SJSA1 (cell line): ENCODE results near the gene MYOZ2. TPM values are rescaled to one million over a fixed set of nuclear protein-coding genes. Genes with fewer than 3 reads are reported as not detected.
A peak's percentile ranks its signal among the peaks of the same experiment; 100 is the strongest.

Experiments used
- DNase-seq, 2 experiments: peaks; one replicate each; pipeline ENCODE4 v3.0.0-alpha.2; 2015 to 2020; ENCODE audit warnings: low spot score in 2 of 2, low read depth in 1 of 2
- H3K27ac ChIP-seq: fragments of 250-450 bp; sonication (Bioruptor Pico); 2 replicates; pipeline ENCODE4 v1.5.1; 2020; ENCODE audit warnings: mild to moderate bottlenecking, moderate library complexity
- H3K27me3 ChIP-seq: fragments of 250-450 bp; sonication (Bioruptor Pico); replicated peaks from 2 replicates; pipeline ENCODE4 v1.5.1; 2020; ENCODE audit warnings: mild to moderate bottlenecking, moderate library complexity
- H3K36me3 ChIP-seq: fragments of 250-450 bp; sonication (Bioruptor Pico); 2 replicates; pipeline ENCODE4 v1.5.1; 2020; ENCODE audit warnings: mild to moderate bottlenecking
- H3K4me1 ChIP-seq: fragments of 250-450 bp; sonication (Bioruptor Pico); replicated peaks from 2 replicates; pipeline ENCODE4 v1.6.1; 2021; ENCODE audit warnings: mild to moderate bottlenecking
- H3K4me3 ChIP-seq: fragments of 250-450 bp; sonication (Bioruptor Pico); 2 replicates; pipeline ENCODE4 v1.5.1; 2020; ENCODE audit warnings: mild to moderate bottlenecking
- H3K9me3 ChIP-seq: fragments of 250-450 bp; sonication (Bioruptor Pico); replicated peaks from 2 replicates; pipeline ENCODE4 v1.5.1; 2020; ENCODE audit warnings: mild to moderate bottlenecking
- total RNA-seq: library from RNA; depleted of rRNA; stranded (reverse); fragments of >200 nt; shearing (Covaris generic); gene quantifications from 2 replicates; pipeline ENCODE4 v1.2.3, GENCODE V29; 2014; rRNA removed

Gene MYOZ2
- 0.09 TPM in 1 of 2 replicates, not detected in the other for total RNA-seq

DNA sequence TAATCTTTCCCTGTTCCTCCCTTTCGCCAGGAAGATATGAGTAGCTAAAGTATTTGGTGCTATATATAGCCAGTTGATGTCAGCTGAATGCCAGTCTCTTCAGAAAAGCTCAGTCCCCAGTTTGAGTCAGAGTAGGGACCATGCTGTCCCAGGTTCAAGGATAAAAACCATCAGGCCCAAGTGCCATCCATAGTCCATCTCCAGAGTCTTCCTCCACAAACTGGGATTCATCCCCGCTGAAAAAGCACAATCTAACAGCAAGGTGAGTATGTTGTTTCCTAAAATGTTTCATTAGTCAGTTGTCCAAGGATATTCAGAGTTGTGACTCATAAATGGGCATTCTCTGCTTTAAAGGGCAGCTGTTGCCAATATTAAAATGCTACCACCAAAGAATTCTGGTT is at the start of gene MYOZ2:
MYOZ2 (plus strand) TSS at position 112 of the 401 bp plus-strand sequence. CDS start 694 bp downstream, outside the sequence.
- Histone ChIP-seq H3K27ac (no peak within 1 kb of the TSS), H3K36me3 (no peaks in the 10 kb centered on the region), H3K4me1 (peaks cover 21% of the 10 kb centered on the region), H3K27me3 (no peaks in the 10 kb centered on the region), H3K4me3 (no peak within 1 kb of the TSS), H3K9me3 (no peaks in the 10 kb centered on the region)
- no peak for DNase-seq

DNA sequence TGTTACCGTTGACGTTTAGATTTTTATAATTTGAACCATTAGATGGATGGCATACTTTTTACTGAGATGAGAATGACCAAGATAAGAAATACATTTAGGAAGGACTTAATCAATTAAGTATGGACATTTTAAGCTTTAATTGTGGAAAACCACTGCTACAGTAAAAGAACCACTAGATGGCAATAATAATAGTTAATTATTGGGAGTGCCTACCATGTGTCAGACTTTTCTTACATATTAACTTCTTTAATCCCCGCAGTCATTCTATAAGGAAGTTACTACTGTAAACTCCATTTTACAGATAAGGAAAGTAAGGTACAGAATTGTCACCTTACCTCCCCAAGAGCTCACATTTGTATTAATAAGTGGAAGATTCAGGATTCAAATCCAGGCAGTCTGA is 48.5 kb upstream of the MYOZ2 start:
- Histone ChIP-seq H3K27ac (no peak overlapping the region), H3K9me3 (no peaks in the 10 kb centered on the region), H3K4me3 (no peak overlapping the region), H3K4me1 (0 out of 2 replicates have a peak, but pooled peaks cover 2% of the 10 kb centered on the region), H3K36me3 (no peaks in the 10 kb centered on the region), H3K27me3 (no peaks in the 10 kb centered on the region)
- no peak for DNase-seq

DNA sequence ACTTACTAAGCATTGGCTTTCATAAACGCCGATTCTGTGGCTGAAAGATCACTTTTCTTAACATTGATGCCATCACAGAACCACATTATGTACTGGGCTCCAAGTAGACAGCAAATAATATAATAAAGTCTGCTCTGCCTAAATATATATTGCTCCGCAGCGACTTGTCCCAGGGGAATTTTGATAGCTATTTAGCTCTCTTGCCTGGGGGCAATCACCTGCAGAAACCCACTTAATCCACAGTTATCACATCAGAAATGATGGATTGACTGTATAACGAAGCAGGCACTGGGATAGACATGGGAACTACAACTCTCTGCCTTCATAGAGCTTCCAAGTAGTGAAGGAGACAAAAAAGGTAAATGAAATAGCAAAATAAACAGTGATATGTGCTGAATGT is 48.0 kb upstream of the MYOZ2 start:
- 0 out of 2 replicates have a peak, but pooled peaks cover 5% of the 10 kb centered on the region for H3K4me1 ChIP-seq
- H3K36me3 ChIP-seq = no peaks in the 10 kb centered on the region
- no peak for DNase-seq
- no peak overlapping the region for H3K4me3 ChIP-seq
- H3K9me3 ChIP-seq = no peaks in the 10 kb centered on the region
- no peak overlapping the region for H3K27ac ChIP-seq
- no peaks in the 10 kb centered on the region for H3K27me3 ChIP-seq

DNA sequence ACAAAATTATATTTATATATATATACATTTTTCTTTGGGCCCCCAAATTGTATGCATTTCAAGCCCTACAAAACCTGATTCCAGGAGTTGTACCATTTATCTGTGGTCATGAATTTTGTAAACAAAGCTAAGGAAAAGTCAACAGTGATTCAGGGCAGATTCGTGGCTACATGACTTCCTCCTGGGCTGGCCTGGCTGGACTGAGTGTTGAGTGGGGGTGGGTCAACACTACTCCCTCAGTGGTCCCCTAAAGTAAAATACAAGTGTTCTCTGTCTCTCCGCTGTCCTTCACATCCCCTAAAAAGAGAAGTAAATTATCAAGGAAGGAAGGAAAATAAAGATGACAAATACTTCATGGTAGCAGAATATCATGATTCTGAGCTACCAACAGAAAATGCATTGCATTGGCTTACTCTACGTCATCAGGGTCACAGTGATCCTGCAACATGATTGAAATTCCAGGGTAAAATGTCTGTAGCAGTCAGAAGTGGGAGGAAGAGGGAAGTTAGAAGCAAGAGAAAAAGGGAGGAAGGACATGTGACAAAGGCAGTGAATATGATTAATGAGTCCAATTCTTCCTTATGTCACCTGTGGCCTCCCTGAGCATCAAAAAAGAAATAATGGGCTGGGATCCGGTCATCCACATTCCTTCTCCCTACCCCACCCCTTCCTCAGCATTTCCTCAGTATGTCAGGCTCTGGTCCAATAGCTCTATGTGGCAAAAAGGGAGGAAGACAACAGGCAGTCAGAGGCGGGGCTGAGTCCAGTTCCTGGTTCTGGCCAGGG is 42.4 kb upstream of the MYOZ2 start:
- H3K4me1 ChIP-seq = peaks cover 12% of the 10 kb centered on the region
- no peak overlapping the region for H3K4me3 ChIP-seq
- H3K9me3 ChIP-seq = no peaks in the 10 kb centered on the region
- H3K27me3 ChIP-seq = no peaks in the 10 kb centered on the region
- peak overlapping the region; percentile 44 for H3K27ac ChIP-seq
- peak; percentile 38 to 48 for DNase-seq
- H3K36me3 ChIP-seq = no peaks in the 10 kb centered on the region

DNA sequence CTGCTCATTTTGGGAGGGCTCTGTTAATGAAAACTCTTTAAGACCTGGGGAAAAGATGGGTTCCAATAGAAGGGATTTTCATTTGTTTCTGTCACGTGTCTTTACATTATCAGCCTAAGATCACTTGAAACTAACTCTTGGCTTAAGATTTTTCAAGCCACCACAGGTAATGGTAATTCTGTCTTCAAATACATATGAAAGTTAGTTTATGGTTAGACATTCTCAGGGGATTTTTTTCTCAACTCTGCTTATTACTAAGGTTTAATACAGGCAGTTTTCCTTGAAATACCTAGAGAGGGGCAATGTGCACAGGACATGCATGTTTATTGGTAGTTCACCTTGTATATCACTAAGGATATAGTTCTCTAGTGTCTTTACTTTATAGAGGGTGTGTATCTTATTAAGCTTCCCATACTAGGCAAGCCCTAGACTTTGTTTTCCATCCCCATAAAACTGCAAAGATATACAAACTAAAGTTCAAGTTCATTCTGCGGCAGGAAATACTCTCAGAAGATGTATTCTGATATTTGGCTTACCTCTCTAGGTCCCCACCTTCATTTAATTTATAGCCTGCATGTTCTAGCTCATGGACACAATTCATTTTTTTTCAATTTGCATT is 38.2 kb upstream of the MYOZ2 start:
- H3K4me3 ChIP-seq = no peak overlapping the region
- H3K27me3 ChIP-seq = no peaks in the 10 kb centered on the region
- no peak for DNase-seq
- no peaks in the 10 kb centered on the region for H3K9me3 ChIP-seq
- peaks cover 13% of the 10 kb centered on the region for H3K4me1 ChIP-seq
- H3K27ac ChIP-seq = no peak overlapping the region
- H3K36me3 ChIP-seq = no peaks in the 10 kb centered on the region

DNA sequence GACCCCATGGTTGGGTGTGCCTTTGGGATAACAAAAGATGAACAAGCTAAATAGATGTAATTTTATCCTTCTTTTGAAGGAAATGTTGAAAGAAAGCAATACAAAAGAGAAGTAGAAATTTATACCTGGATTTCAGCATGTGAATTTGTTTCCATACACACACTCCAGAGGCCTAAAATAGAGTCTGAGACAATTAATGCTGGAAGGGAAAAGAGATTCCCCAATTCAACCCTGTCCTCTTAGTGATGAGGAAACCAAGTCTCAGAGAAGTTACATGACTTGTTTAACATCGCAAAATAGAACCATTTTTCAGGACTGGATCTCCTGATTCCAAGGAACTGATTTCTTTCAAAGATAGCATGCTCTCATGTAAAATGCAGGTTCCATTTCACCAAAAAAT is 37.3 kb upstream of the MYOZ2 start:
- H3K9me3 ChIP-seq = no peaks in the 10 kb centered on the region
- no peak overlapping the region for H3K4me3 ChIP-seq
- DNase-seq = no peak
- peaks cover 18% of the 10 kb centered on the region for H3K4me1 ChIP-seq
- H3K27me3 ChIP-seq = no peaks in the 10 kb centered on the region
- no peak overlapping the region for H3K27ac ChIP-seq
- no peaks in the 10 kb centered on the region for H3K36me3 ChIP-seq

DNA sequence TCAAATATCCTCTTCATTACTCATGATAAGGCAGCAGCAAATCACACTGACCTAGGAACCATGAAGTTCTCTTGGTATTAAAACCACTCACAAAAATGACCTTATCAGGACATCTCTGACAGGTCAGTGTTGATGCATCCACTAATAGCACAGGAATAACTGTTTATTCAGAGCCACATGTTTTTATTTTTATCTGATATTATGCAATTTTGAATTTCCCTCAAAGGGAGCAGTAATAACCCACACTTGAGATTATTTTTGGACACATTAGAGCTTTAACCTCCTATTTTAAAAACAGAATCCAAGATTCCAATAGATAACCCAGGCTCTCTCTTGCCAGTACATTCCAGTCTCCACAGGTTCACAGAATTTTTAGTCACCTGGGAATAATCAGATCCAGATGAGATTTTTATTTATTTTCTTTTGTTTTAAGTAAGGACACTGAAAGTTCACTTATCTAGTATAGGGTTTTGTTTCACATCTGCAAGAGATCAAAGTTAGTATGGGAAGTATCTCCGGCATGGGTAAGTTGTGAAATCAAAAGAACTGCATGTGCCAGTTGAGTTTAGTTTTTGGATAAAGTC is 36.3 kb upstream of the MYOZ2 start:
- H3K4me3 ChIP-seq = no peak overlapping the region
- H3K4me1 ChIP-seq = peaks cover 21% of the 10 kb centered on the region
- no peak for DNase-seq
- no peak overlapping the region for H3K27ac ChIP-seq
- H3K9me3 ChIP-seq = no peaks in the 10 kb centered on the region
- no peaks in the 10 kb centered on the region for H3K27me3 ChIP-seq
- no peaks in the 10 kb centered on the region for H3K36me3 ChIP-seq

DNA sequence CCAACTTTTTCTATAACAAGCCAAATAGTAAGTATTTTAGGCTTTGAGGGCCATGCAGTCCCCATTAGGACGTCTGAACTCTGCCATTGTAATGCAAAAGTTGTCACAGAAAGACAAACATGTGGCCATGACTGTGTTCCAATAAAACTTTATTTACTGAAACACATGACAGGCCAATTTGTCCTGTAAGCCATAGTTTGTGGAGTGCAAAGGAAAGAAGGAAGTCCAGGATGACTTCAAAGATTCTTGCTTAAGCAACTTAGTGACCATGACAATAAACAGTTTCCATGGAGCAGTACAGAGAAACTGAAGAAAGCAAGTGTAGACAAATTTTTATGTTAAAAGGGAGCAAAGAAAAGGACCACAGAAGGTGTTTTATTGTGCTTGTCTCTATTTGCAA is 35.0 kb upstream of the MYOZ2 start:
- Histone ChIP-seq H3K36me3 (no peaks in the 10 kb centered on the region), H3K4me1 (peaks cover 21% of the 10 kb centered on the region)
- no peak for DNase-seq

DNA sequence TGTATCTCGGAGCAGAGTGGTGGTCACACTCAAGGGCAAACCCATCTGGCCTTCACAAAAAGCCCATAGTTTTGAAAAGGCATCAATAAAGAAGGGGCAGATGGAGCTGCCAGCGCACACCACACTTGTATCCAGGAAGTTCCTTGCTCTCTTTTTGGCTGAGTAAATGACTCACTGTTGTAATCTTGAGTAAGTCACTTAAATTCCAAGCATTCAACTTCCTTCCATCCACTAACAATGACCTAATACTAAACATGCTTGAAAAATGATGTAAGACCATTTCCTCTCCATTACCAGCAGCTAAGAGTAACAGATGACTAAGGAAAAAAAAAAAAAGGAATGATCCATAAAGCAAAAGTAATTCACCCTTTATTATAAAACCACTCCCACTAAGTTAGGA is 32.4 kb upstream of the MYOZ2 start:
- Histone ChIP-seq H3K4me1 (peaks cover 21% of the 10 kb centered on the region), H3K4me3 (no peak overlapping the region), H3K27ac (peak overlapping the region; percentile 96), H3K36me3 (no peaks in the 10 kb centered on the region), H3K27me3 (no peaks in the 10 kb centered on the region), H3K9me3 (no peaks in the 10 kb centered on the region)
- DNase-seq = peak; percentile 71 to 90

More for the DNA sequence above, 35.0 kb upstream of the MYOZ2 start:
- no peaks in the 10 kb centered on the region for H3K9me3 ChIP-seq
- no peak overlapping the region for H3K27ac ChIP-seq
- no peak overlapping the region for H3K4me3 ChIP-seq
- H3K27me3 ChIP-seq = no peaks in the 10 kb centered on the region

DNA sequence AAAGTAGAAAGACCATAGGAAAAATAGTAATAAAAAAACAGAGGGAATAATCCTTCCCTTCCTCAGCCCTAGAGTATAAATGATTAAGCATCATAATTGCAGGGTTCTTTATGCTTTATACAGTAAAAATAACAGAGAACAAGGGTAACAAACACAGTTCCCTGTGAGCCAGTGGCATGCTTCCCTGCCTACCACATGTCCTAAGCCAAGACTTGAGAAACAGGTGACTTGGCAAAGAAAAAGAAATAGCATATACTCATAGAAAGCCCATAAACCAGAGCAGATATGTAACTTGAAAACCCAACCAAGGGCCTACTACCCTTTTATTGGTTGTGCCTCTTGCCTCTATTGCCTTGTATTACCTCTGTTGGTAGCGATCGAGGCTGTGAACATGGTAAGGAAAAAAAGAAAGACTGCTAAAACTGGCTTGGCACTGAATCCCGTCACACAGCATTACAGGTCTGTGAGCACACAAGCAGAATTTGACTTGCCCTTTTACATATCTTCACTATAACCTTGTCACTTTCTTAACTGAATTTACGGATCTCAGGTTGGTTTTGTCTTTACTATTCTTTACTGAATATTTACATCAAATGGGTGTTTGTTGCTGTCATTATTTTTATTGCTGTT is 30.9 kb upstream of the MYOZ2 start:
- H3K27ac ChIP-seq = no peak overlapping the region
- H3K4me3 ChIP-seq = no peak overlapping the region
- no peak for DNase-seq
- no peaks in the 10 kb centered on the region for H3K9me3 ChIP-seq
- no peaks in the 10 kb centered on the region for H3K27me3 ChIP-seq
- no peaks in the 10 kb centered on the region for H3K36me3 ChIP-seq
- H3K4me1 ChIP-seq = peaks cover 21% of the 10 kb centered on the region

DNA sequence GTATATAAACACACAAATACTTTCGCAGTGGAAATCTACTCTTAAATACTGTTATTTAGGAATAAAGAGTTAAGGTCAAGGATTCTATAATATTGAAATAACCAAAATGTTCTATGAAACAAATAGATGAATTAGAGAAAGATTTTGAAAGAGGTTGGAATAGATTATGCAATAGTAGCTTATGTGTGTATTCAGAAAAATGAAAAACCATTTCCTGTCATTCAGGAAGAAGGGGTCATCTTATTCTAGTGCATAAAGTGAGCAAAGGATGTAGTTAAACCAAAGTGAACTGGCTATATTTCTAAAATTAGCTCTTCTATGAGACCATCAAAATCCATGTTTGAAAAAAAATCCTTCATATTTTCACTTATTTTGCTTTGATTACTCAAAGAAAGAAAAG is 30.0 kb upstream of the MYOZ2 start:
- Histone ChIP-seq H3K27ac (no peak overlapping the region), H3K4me3 (no peak overlapping the region), H3K27me3 (no peaks in the 10 kb centered on the region), H3K4me1 (peaks cover 21% of the 10 kb centered on the region), H3K9me3 (no peaks in the 10 kb centered on the region), H3K36me3 (no peaks in the 10 kb centered on the region)
- DNase-seq = no peak

DNA sequence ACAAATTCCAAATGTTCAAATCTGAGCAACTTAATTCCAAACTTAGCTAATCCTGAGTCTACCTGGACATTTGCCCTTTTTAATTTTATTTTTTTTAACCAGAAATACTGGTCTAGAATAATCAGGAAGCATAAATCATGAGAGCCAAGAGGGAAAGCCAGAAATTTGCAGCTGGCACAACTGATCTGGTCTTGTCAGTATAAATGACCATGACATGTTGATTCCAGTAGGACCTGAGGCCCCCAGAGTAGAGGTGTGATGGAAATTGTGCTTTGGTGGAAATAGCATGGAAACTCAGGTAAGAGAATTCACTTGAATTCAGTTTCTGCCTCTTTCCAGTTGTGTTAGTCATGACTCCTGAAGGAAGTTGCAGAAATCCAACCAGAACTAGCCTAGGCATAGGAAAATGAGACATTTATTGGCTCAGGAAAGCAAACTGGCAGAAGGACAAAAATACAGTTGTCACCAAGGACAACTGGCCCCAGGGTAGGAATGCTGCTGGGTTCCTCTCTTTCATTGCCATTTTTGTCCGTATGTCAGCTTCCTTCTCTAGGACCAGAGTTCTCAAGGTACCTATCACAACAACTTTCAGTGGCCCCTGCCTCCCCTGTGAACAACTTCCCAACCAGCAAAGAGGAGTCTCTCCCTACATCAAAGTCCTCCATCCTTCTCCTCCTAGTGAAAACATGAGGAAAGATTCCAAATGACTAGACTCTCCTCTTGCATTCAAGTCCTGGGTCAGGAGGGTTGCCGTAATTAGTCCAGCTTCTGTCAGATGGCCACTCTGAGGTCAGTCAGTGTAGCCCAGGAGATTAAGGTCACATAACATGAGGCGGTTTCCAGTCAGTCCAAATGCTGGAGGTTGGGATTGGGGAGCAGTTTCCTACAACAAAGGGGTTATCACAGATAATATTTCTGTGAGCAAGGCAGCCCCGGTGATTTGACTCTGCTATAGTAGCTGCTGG is 29.3 kb upstream of the MYOZ2 start:
- DNase-seq = no peak

DNA sequence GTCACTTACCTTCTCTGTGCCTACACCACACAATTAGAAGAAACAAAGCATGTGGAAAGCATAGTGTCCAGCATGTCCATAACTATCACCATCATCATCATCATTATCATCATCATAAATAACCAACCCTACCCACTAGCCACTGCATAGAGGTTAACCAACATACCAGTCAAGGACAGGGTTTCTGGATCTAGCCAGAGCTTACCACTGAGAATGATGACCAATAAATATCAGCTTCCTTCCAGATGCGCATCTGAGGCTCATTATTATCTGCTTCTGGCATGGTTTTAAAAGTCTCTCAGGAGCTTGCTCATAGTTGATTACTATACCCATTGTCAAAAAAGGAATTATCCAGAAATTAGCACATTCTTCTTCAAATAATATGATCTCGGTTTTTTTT is 25.5 kb upstream of the MYOZ2 start:
- DNase-seq = no peak
- Histone ChIP-seq H3K27me3 (no peaks in the 10 kb centered on the region), H3K4me3 (no peak overlapping the region), H3K4me1 (peaks cover 13% of the 10 kb centered on the region), H3K36me3 (no peaks in the 10 kb centered on the region), H3K27ac (no peak overlapping the region), H3K9me3 (no peaks in the 10 kb centered on the region)

More for the DNA sequence above, 29.3 kb upstream of the MYOZ2 start:
- Histone ChIP-seq H3K27me3 (no peaks in the 10 kb centered on the region), H3K27ac (no peak overlapping the region), H3K4me1 (peaks cover 21% of the 10 kb centered on the region), H3K36me3 (no peaks in the 10 kb centered on the region), H3K9me3 (no peaks in the 10 kb centered on the region), H3K4me3 (no peak overlapping the region)
